Large intestine (tissue), 3 donors: ENCODE results near the gene FNDC8. TPM values are rescaled to one million over a fixed set of nuclear protein-coding genes. Genes with fewer than 3 reads are reported as not detected.
"Not testable (repeated sequence)": the region's sequence is repeated elsewhere in the genome, so short reads cannot be mapped to it uniquely, and the experiment has no call there.

Experiments
- DNase-seq, 2 donors: peaks; one replicate each; pipeline versions ENCODE4 v3.0.0 to v3.0.0-alpha.2; 2013
- H3K27ac ChIP-seq: one replicate; pipeline ENCODE4 v1.5.1; 2013; ENCODE audit warnings: low read length
- H3K27me3 ChIP-seq: 2 replicates; pipeline ENCODE4 v1.6.1; 2013; ENCODE audit warnings: low read length; ENCODE audit not compliant: control insufficient read depth, insufficient read depth
- H3K36me3 ChIP-seq: 2 replicates; pipeline ENCODE4 v1.6.1; 2013; ENCODE audit warnings: low read length; ENCODE audit not compliant: control insufficient read depth, insufficient read depth
- H3K4me1 ChIP-seq: one replicate; pipeline ENCODE4 v1.6.1; 2013; ENCODE audit warnings: low read length; ENCODE audit not compliant: control insufficient read depth, insufficient read depth
- H3K4me3 ChIP-seq: one replicate; pipeline ENCODE4 v1.5.1; 2013; ENCODE audit warnings: low read length
- H3K9me3 ChIP-seq: one replicate; pipeline ENCODE4 v1.6.1; 2013; ENCODE audit warnings: mild to moderate bottlenecking, low read depth, low read length, moderate library complexity; ENCODE audit not compliant: control insufficient read depth
- WGBS: methylation state at CpG from one replicate; pipeline ENCODE4 v1.1.5; 2013; ENCODE audit warnings: low lambda C conversion rate; ENCODE audit not compliant: insufficient coverage; 5-methylcytosine and 5-hydroxymethylcytosine counted together
- polyA plus RNA-seq: library from polyadenylated mRNA; unstranded; fragments of 120-200 nt; gene quantifications from one replicate; pipeline ENCODE4 v1.2.1, GENCODE V29; 2013

Gene FNDC8
- polyA plus RNA-seq, 1 donor = 0.07 TPM

- H3K27ac ChIP-seq = no peak overlapping the region
- peaks cover 11% of the 10 kb centered on the region for H3K36me3 ChIP-seq
- no CpG with 5 or more reads among the region's 1 CpG for WGBS
- no peaks in the 10 kb centered on the region for H3K9me3 ChIP-seq
- no peaks in the 10 kb centered on the region for H3K27me3 ChIP-seq
- DNase-seq = no peak
- no peaks in the 10 kb centered on the region for H3K4me1 ChIP-seq
- no peak overlapping the region for H3K4me3 ChIP-seq
Observed at GRCh38 chr17:35095741-35096140, 25.7 kb upstream of the FNDC8 start.

GRCh38 chr17:35097776-35098175, 23.6 kb upstream of the FNDC8 start:
- no CpG with 5 or more reads among the region's 2 CpGs for WGBS
- H3K36me3 ChIP-seq = peaks cover 19% of the 10 kb centered on the region

GRCh38 chr17:35099908-35100307, 21.5 kb upstream of the FNDC8 start:
- H3K4me3 ChIP-seq = no peak overlapping the region
- H3K4me1 ChIP-seq = no peaks in the 10 kb centered on the region
- H3K27me3 ChIP-seq = no peaks in the 10 kb centered on the region
- WGBS = no CpG with 5 or more reads among the region's 3 CpGs
- peaks cover 28% of the 10 kb centered on the region for H3K36me3 ChIP-seq
- no peak for DNase-seq
- no peak overlapping the region for H3K27ac ChIP-seq
- no peaks in the 10 kb centered on the region for H3K9me3 ChIP-seq

More at GRCh38 chr17:35097776-35098175, 23.6 kb upstream of the FNDC8 start:
- Histone ChIP-seq H3K4me3 (no peak overlapping the region), H3K27ac (no peak overlapping the region), H3K27me3 (no peaks in the 10 kb centered on the region), H3K9me3 (no peaks in the 10 kb centered on the region), H3K4me1 (no peaks in the 10 kb centered on the region)
- no peak for DNase-seq

- H3K4me1 ChIP-seq = no peaks in the 10 kb centered on the region
- WGBS = no CpG with 5 or more reads among the region's 14 CpGs
- peaks cover 37% of the 10 kb centered on the region for H3K36me3 ChIP-seq
- no peaks in the 10 kb centered on the region for H3K27me3 ChIP-seq
- H3K27ac ChIP-seq = no peak overlapping the region
- H3K9me3 ChIP-seq = no peaks in the 10 kb centered on the region
- H3K4me3 ChIP-seq = no peak overlapping the region
- no peak for DNase-seq
Observed at GRCh38 chr17:35101036-35101435, 20.4 kb upstream of the FNDC8 start.

DNA sequence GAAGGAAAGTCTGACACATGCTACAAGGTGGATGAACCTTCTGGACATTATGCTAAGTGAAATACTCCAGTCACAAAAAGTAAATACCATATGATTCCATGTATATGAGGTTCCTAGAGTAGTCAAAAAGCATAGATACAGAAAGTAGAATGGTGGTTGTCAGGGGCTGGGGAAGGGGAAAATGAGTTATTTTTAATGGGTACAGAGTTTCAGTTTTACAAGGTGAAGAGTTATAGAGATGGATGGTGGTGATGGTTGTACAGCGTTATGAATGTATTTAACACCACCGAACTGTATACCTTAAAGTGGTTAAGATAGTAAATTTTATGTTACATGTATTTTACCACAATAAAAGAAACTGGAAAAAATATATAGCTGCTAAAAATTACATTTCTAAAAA, 19.7 kb upstream of the FNDC8 start:
- H3K4me1 ChIP-seq = no peaks in the 10 kb centered on the region
- WGBS = 94% methylated on average over 2 of the region's 2 CpGs
- peaks cover 42% of the 10 kb centered on the region for H3K36me3 ChIP-seq

GRCh38 chr17:35103271-35103670, 18.1 kb upstream of the FNDC8 start:
- WGBS = no CpG with 5 or more reads among the region's 5 CpGs

More for the DNA sequence above, 19.7 kb upstream of the FNDC8 start:
- Histone ChIP-seq H3K27ac (no peak overlapping the region), H3K27me3 (no peaks in the 10 kb centered on the region), H3K9me3 (no peaks in the 10 kb centered on the region), H3K4me3 (no peak overlapping the region)
- DNase-seq = no peak

GRCh38 chr17:35104844-35105450, 16.5 kb upstream of the FNDC8 start:
- no CpG with 5 or more reads among the region's 5 CpGs for WGBS
- Histone ChIP-seq H3K9me3 (no peaks in the 10 kb centered on the region), H3K27ac (no peak overlapping the region), H3K4me1 (no peaks in the 10 kb centered on the region), H3K36me3 (peaks cover 44% of the 10 kb centered on the region), H3K4me3 (no peak overlapping the region), H3K27me3 (no peaks in the 10 kb centered on the region)
- DNase-seq = no peak

More at GRCh38 chr17:35103271-35103670, 18.1 kb upstream of the FNDC8 start:
- H3K36me3 ChIP-seq = peaks cover 48% of the 10 kb centered on the region
- H3K27ac ChIP-seq = no peak overlapping the region
- H3K4me3 ChIP-seq = no peak overlapping the region
- no peaks in the 10 kb centered on the region for H3K27me3 ChIP-seq
- H3K4me1 ChIP-seq = no peaks in the 10 kb centered on the region
- no peak for DNase-seq
- H3K9me3 ChIP-seq = no peaks in the 10 kb centered on the region

- not testable (repeated sequence) for H3K9me3 ChIP-seq, H3K27me3 ChIP-seq, H3K4me3 ChIP-seq, H3K27ac ChIP-seq, DNase-seq, H3K4me1 ChIP-seq
- WGBS = no CpG with 5 or more reads among the region's 17 CpGs
- peaks cover 14% of the 10 kb centered on the region for H3K36me3 ChIP-seq
Observed at GRCh38 chr17:35110791-35111190, 10.6 kb upstream of the FNDC8 start.

DNA sequence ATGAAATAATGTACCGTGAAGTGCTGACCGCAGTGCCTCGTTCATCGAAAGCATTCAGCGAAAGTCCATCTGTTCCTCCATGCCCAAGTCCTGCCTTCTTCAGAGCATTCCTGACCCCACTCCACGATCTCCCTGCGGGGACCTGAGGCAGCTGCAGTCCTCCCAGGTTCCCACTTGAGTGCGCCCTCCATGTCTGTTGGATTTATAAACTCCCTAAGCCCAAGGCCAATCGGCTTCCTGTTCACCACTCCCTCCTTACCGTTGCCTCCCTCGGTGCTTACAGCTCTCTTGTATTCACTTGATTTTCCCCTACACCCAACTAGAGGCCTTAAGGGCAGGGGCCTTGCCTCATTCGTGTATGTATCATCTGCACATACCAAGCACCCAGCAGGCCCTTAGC, 4.6 kb upstream of the FNDC8 start:
- H3K27me3 ChIP-seq = no peaks in the 10 kb centered on the region
- H3K36me3 ChIP-seq = no peaks in the 10 kb centered on the region
- no peak for DNase-seq
- 40% methylated on average over 1 of the region's 12 CpGs for WGBS
- peaks cover 2% of the 10 kb centered on the region for H3K4me1 ChIP-seq
- H3K4me3 ChIP-seq = no peak overlapping the region
- no peaks in the 10 kb centered on the region for H3K9me3 ChIP-seq
- no peak overlapping the region for H3K27ac ChIP-seq

DNA sequence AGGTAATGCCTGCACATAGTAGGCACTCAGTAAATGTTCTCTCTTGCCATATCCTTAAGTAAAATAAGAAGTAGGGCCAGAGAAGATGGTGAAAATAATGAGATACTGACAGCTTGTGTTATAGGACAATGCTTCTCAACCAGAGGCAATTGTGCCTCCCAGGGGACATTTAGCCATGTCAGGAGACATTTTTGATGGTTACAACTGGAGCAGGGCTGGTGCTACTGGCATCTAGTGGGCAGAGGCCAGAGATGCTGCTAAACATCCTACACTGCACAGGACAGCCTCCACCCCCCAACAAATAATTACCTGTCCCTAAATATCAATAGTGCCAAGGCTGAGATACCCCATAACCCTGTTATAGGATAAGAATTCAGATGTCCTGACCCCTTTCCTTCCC, 3.4 kb upstream of the FNDC8 start:
- H3K4me3 ChIP-seq = no peak overlapping the region
- H3K27ac ChIP-seq = no peak overlapping the region
- peaks cover 2% of the 10 kb centered on the region for H3K4me1 ChIP-seq
- H3K27me3 ChIP-seq = no peaks in the 10 kb centered on the region
- no peak for DNase-seq
- no peaks in the 10 kb centered on the region for H3K9me3 ChIP-seq
- H3K36me3 ChIP-seq = no peaks in the 10 kb centered on the region
